ENCODE results near the gene TNK1.
A peak's percentile ranks its signal among the peaks of the same experiment; 100 is the strongest.

Gene TNK1

GRCh38 chr17:7410634-7411426 lies 29.9 kb downstream of the TNK1 start:
- Mint-ChIP-seq H3K27me3 (no peaks in the 10 kb centered on the region), H3K27ac (ENCODE audit: low read depth) (no peak overlapping the region), H3K9me3 (no peaks in the 10 kb centered on the region), H3K4me1 (no peaks in the 10 kb centered on the region), H3K4me3 (no peak overlapping the region), H3K36me3 (ENCODE audit: insufficient read depth) (peaks cover 3% of the 10 kb centered on the region)
- no peak for DNase-seq (ENCODE audit: low spot score in 2 of 2)
- ATAC-seq (replicated peaks; ENCODE audit: extremely low read depth, poor library complexity, severe bottlenecking) = no peak

GRCh38 chr17:7411427-7411750 lies 30.5 kb downstream of the TNK1 start:
- no peaks in the 10 kb centered on the region for H3K27me3 Mint-ChIP-seq
- no peaks in the 10 kb centered on the region for H3K4me1 Mint-ChIP-seq
- DNase-seq (ENCODE audit: low spot score in 2 of 2) (no peak), ATAC-seq (replicated peaks; ENCODE audit: extremely low read depth, poor library complexity, severe bottlenecking) (no peak)
- H3K9me3 Mint-ChIP-seq = no peaks in the 10 kb centered on the region
- H3K27ac Mint-ChIP-seq (ENCODE audit: low read depth) = no peak overlapping the region
- no peak overlapping the region for H3K4me3 Mint-ChIP-seq
- H3K36me3 Mint-ChIP-seq (ENCODE audit: insufficient read depth) = peaks cover 3% of the 10 kb centered on the region

- Mint-ChIP-seq H3K36me3 (ENCODE audit: insufficient read depth) (peaks cover 2% of the 10 kb centered on the region), H3K27ac (ENCODE audit: low read depth) (no peak overlapping the region), H3K4me3 (no peak overlapping the region), H3K9me3 (no peaks in the 10 kb centered on the region), H3K27me3 (no peaks in the 10 kb centered on the region), H3K4me1 (no peaks in the 10 kb centered on the region)
- no peak for DNase-seq (ENCODE audit: low spot score in 2 of 2)
- no peak for ATAC-seq (replicated peaks; ENCODE audit: extremely low read depth, poor library complexity, severe bottlenecking)
Measured at GRCh38 chr17:7413346-7413985, 32.6 kb downstream of the TNK1 start.

- no peak for ATAC-seq (replicated peaks; ENCODE audit: extremely low read depth, poor library complexity, severe bottlenecking)
- Mint-ChIP-seq H3K36me3 (ENCODE audit: insufficient read depth) (peaks cover 2% of the 10 kb centered on the region), H3K9me3 (no peaks in the 10 kb centered on the region), H3K4me1 (no peaks in the 10 kb centered on the region), H3K27ac (ENCODE audit: low read depth) (no peak overlapping the region), H3K4me3 (no peak overlapping the region), H3K27me3 (peaks cover 11% of the 10 kb centered on the region)
- no peak for DNase-seq (ENCODE audit: low spot score in 2 of 2)
Measured at GRCh38 chr17:7414837-7415236, 33.9 kb downstream of the TNK1 start.

- Mint-ChIP-seq H3K4me3 (no peak overlapping the region), H3K36me3 (ENCODE audit: insufficient read depth) (peaks cover 2% of the 10 kb centered on the region), H3K27ac (ENCODE audit: low read depth) (no peak overlapping the region), H3K9me3 (no peaks in the 10 kb centered on the region), H3K27me3 (peaks cover 11% of the 10 kb centered on the region), H3K4me1 (no peaks in the 10 kb centered on the region)
- ATAC-seq (replicated peaks; ENCODE audit: extremely low read depth, poor library complexity, severe bottlenecking) (no peak), DNase-seq (ENCODE audit: low spot score in 2 of 2) (no peak)
Measured at GRCh38 chr17:7415784-7416183, 34.9 kb downstream of the TNK1 start.

- no peaks in the 10 kb centered on the region for H3K9me3 Mint-ChIP-seq
- no peak overlapping the region for H3K27ac Mint-ChIP-seq (ENCODE audit: low read depth)
- no peak for DNase-seq (ENCODE audit: low spot score in 2 of 2)
- peaks cover 2% of the 10 kb centered on the region for H3K36me3 Mint-ChIP-seq (ENCODE audit: insufficient read depth)
- H3K27me3 Mint-ChIP-seq = peaks cover 11% of the 10 kb centered on the region
- H3K4me1 Mint-ChIP-seq = no peaks in the 10 kb centered on the region
- ATAC-seq (replicated peaks; ENCODE audit: extremely low read depth, poor library complexity, severe bottlenecking) = no peak
- no peak overlapping the region for H3K4me3 Mint-ChIP-seq
Measured at GRCh38 chr17:7416323-7416722, 35.4 kb downstream of the TNK1 start.

- Mint-ChIP-seq H3K4me3 (no peak overlapping the region), H3K9me3 (no peaks in the 10 kb centered on the region), H3K27ac (ENCODE audit: low read depth) (no peak overlapping the region), H3K4me1 (no peaks in the 10 kb centered on the region), H3K27me3 (peaks cover 11% of the 10 kb centered on the region), H3K36me3 (ENCODE audit: insufficient read depth) (peaks cover 2% of the 10 kb centered on the region)
- DNase-seq (ENCODE audit: low spot score in 2 of 2) (no peak), ATAC-seq (replicated peaks; ENCODE audit: extremely low read depth, poor library complexity, severe bottlenecking) (no peak)
Measured at GRCh38 chr17:7417056-7417655, 36.3 kb downstream of the TNK1 start.

- DNase-seq (ENCODE audit: low spot score in 2 of 2) (no peak), ATAC-seq (replicated peaks; ENCODE audit: extremely low read depth, poor library complexity, severe bottlenecking) (no peak)
- H3K9me3 Mint-ChIP-seq = no peaks in the 10 kb centered on the region
- no peak overlapping the region for H3K4me3 Mint-ChIP-seq
- H3K4me1 Mint-ChIP-seq = no peaks in the 10 kb centered on the region
- peaks cover 11% of the 10 kb centered on the region for H3K27me3 Mint-ChIP-seq
- no peaks in the 10 kb centered on the region for H3K36me3 Mint-ChIP-seq (ENCODE audit: insufficient read depth)
- H3K27ac Mint-ChIP-seq (ENCODE audit: low read depth) = no peak overlapping the region
Measured at GRCh38 chr17:7418472-7419152, 37.7 kb downstream of the TNK1 start.

- ATAC-seq (replicated peaks; ENCODE audit: extremely low read depth, poor library complexity, severe bottlenecking) (no peak), DNase-seq (ENCODE audit: low spot score in 2 of 2) (no peak)
- Mint-ChIP-seq H3K4me3 (no peak within 1 kb of the TSS), H3K4me1 (no peaks in the 10 kb centered on the region), H3K27ac (ENCODE audit: low read depth) (no peak within 1 kb of the TSS), H3K36me3 (ENCODE audit: insufficient read depth) (no peaks in the 10 kb centered on the region), H3K27me3 (peaks cover 11% of the 10 kb centered on the region), H3K9me3 (no peaks in the 10 kb centered on the region)
Measured at GRCh38 chr17:7419819-7420610, 39.1 kb downstream of the TNK1 start, which contains the start of gene SPEM1. Gene SPEM1 (plus strand): TSS chr17:7420324. CDS start chr17:7420385, 61 bp downstream.

- H3K4me1 Mint-ChIP-seq = no peaks in the 10 kb centered on the region
- peaks cover 11% of the 10 kb centered on the region for H3K27me3 Mint-ChIP-seq
- H3K4me3 Mint-ChIP-seq = no peak overlapping the region
- H3K36me3 Mint-ChIP-seq (ENCODE audit: insufficient read depth) = peaks cover 2% of the 10 kb centered on the region
- no peaks in the 10 kb centered on the region for H3K9me3 Mint-ChIP-seq
- no peak overlapping the region for H3K27ac Mint-ChIP-seq (ENCODE audit: low read depth)
- ATAC-seq (replicated peaks; ENCODE audit: extremely low read depth, poor library complexity, severe bottlenecking) (no peak), DNase-seq (ENCODE audit: low spot score in 2 of 2) (no peak)
Measured at GRCh38 chr17:7421186-7421585, 40.3 kb downstream of the TNK1 start.

- DNase-seq (ENCODE audit: low spot score in 2 of 2) (no peak), ATAC-seq (replicated peaks; ENCODE audit: extremely low read depth, poor library complexity, severe bottlenecking) (no peak)
- H3K9me3 Mint-ChIP-seq = no peaks in the 10 kb centered on the region
- H3K4me1 Mint-ChIP-seq = no peaks in the 10 kb centered on the region
- peaks cover 2% of the 10 kb centered on the region for H3K36me3 Mint-ChIP-seq (ENCODE audit: insufficient read depth)
- no peak overlapping the region for H3K4me3 Mint-ChIP-seq
- H3K27me3 Mint-ChIP-seq = peaks cover 9% of the 10 kb centered on the region
- no peak overlapping the region for H3K27ac Mint-ChIP-seq (ENCODE audit: low read depth)
Measured at GRCh38 chr17:7423679-7424078, 42.8 kb downstream of the TNK1 start.

GRCh38 chr17:7425316-7425715 lies 44.4 kb downstream of the TNK1 start, which contains the start of gene SPEM2:
Gene SPEM2 (plus strand): TSS chr17:7425616. CDS start chr17:7425689, 73 bp downstream.
- no peaks in the 10 kb centered on the region for H3K27me3 Mint-ChIP-seq
- no peak within 1 kb of the TSS for H3K4me3 Mint-ChIP-seq
- no peaks in the 10 kb centered on the region for H3K9me3 Mint-ChIP-seq
- H3K36me3 Mint-ChIP-seq (ENCODE audit: insufficient read depth) = peaks cover 4% of the 10 kb centered on the region
- DNase-seq (ENCODE audit: low spot score in 2 of 2) (no peak), ATAC-seq (replicated peaks; ENCODE audit: extremely low read depth, poor library complexity, severe bottlenecking) (no peak)
- peak within 1 kb of the TSS; percentile 8 for H3K27ac Mint-ChIP-seq (ENCODE audit: low read depth)
- no peaks in the 10 kb centered on the region for H3K4me1 Mint-ChIP-seq

Data from central memory CD8-positive, alpha-beta T cell (primary cell).